Muscle of arm (tissue), 14 donors: ENCODE measurements around the gene WBP1. TPM values are rescaled to one million over a fixed set of nuclear protein-coding genes. Genes with fewer than 3 reads are reported as not detected.
"Not testable (repeated sequence)": the region's sequence is repeated elsewhere in the genome, so short reads cannot be mapped to it uniquely, and the experiment has no call there.

Experiments
- DNase-seq: peaks from one replicate; pipeline ENCODE4 v3.0.0-alpha.2; 2013
- long read RNA-seq, 11 donors: transcript quantifications; one replicate each; lab custom pipeline, GENCODE V29; 2026
- polyA plus RNA-seq, 12 donors: library from polyadenylated mRNA; unstranded; fragments of 120-200 nt; gene quantifications; one replicate each; pipeline ENCODE4 v1.2.1, GENCODE V29; 2013; ENCODE audit not compliant: insufficient read length in 12 of 12

The WBP1 gene
- 10 to 100 TPM in 11 of 12 donors, not detected in 1; 41.4 to 76.6 (median 52.2) TPM for polyA plus RNA-seq
- long read RNA-seq, donor 1, transcript WBP1-212 (3 exons, 919 nt) = minor isoform, 5 of 48 reads
- long read RNA-seq, donor 1, transcript WBP1-201 (4 exons, 1,294 nt) = major isoform, 17 of 48 reads
- long read RNA-seq, donor 1, partial matches to known transcripts = 18 of 48 reads
- long read RNA-seq, donor 1, other reads (novel, unspliced or antisense) = 0 of 48 reads
- long read RNA-seq, donor 2, transcript WBP1-201 (4 exons, 1,294 nt) = major isoform, 13 of 27 reads
- long read RNA-seq, donor 2, partial matches to known transcripts = 11 of 27 reads
- long read RNA-seq, donor 2, other reads (novel, unspliced or antisense) = 0 of 27 reads
- long read RNA-seq, donor 3, partial matches to known transcripts = 0 of 7 reads
- long read RNA-seq, donor 3, other reads (novel, unspliced or antisense) = 0 of 7 reads
- long read RNA-seq, donor 4, transcript WBP1-201 (4 exons, 1,294 nt) = major isoform, 5 of 8 reads
- long read RNA-seq, donor 4, partial matches to known transcripts = 0 of 8 reads
- long read RNA-seq, donor 4, other reads (novel, unspliced or antisense) = 0 of 8 reads
- long read RNA-seq, donor 5, transcript WBP1-201 (4 exons, 1,294 nt) = major isoform, 42 of 68 reads
- long read RNA-seq, donor 5, partial matches to known transcripts = 8 of 68 reads
- long read RNA-seq, donor 5, other reads (novel, unspliced or antisense) = 6 of 68 reads
- long read RNA-seq, donor 6, transcript WBP1-201 (4 exons, 1,294 nt) = major isoform, 5 of 12 reads
- long read RNA-seq, donor 6, partial matches to known transcripts = 0 of 12 reads
- long read RNA-seq, donor 6, other reads (novel, unspliced or antisense) = 0 of 12 reads
- long read RNA-seq, donor 7, transcript WBP1-212 (3 exons, 919 nt) = minor isoform, 5 of 19 reads
- long read RNA-seq, donor 7, transcript WBP1-201 (4 exons, 1,294 nt) = major isoform, 10 of 19 reads
- long read RNA-seq, donor 7, partial matches to known transcripts = 0 of 19 reads
- long read RNA-seq, donor 7, other reads (novel, unspliced or antisense) = 0 of 19 reads
- long read RNA-seq, donor 8, transcript WBP1-212 (3 exons, 919 nt) = minor isoform, 5 of 32 reads
- long read RNA-seq, donor 8, transcript WBP1-201 (4 exons, 1,294 nt) = major isoform, 16 of 32 reads
- long read RNA-seq, donor 8, partial matches to known transcripts = 5 of 32 reads
- long read RNA-seq, donor 8, other reads (novel, unspliced or antisense) = 0 of 32 reads
- long read RNA-seq, donor 9, transcript WBP1-209 (3 exons, 847 nt) = minor isoform, 5 of 27 reads
- long read RNA-seq, donor 9, transcript WBP1-201 (4 exons, 1,294 nt) = major isoform, 12 of 27 reads
- long read RNA-seq, donor 9, partial matches to known transcripts = 7 of 27 reads
- long read RNA-seq, donor 9, other reads (novel, unspliced or antisense) = 0 of 27 reads
- long read RNA-seq, donor 10, transcript WBP1-201 (4 exons, 1,294 nt) = major isoform, 11 of 18 reads
- long read RNA-seq, donor 10, partial matches to known transcripts = 0 of 18 reads
- long read RNA-seq, donor 10, other reads (novel, unspliced or antisense) = 0 of 18 reads
- long read RNA-seq, donor 11, transcript WBP1-212 (3 exons, 919 nt) = minor isoform, 6 of 24 reads
- long read RNA-seq, donor 11, transcript WBP1-201 (4 exons, 1,294 nt) = major isoform, 15 of 24 reads
- long read RNA-seq, donor 11, partial matches to known transcripts = 0 of 24 reads
- long read RNA-seq, donor 11, other reads (novel, unspliced or antisense) = 0 of 24 reads

DNA sequence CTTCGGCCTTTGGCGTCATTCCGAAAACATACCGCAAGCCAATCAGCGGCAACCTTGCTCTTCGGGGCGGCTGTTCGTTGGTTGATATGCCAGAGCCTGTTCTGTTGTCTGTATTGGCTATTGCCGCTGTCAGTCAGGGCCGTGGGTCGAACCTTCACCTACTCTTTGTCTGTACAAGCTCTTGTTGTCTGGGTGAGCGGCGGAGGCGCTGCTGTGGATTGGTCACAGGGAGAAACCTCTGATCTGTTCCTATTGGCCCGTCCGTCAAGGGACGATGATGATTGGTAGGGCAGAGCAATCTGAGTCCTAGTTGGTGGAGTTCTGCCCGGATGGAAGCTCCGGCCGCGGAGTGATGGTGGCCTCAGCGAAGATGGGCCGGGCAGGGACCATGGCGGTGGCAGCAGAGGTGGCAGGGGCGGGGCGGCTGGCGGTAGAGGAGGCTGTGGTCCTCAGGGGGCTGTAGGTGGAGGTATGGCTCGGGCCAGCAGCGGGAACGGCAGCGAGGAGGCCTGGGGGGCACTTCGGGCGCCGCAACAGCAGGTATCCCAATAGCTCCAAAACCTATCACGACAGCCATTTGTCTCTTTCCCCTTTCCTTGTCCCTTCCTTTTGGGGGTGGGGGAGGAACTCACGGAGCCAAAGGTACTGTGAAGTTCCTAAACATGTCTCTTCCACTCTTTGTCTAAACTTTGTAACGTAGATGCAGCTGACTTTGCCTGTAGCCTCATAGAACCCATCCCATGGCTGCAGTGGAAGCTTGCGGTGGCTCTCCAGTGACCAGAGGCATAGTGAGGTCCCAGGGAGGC is at the start of gene WBP1:
Gene WBP1 (plus strand): TSS at position 307 of the 806 bp plus-strand sequence. CDS start 165 bp downstream, at position 472.
- DNase-seq = peak; percentile 100

- peak; percentile 78 for DNase-seq
These were observed 45.1 kb upstream of the WBP1 start for GRCh38 chr2:74413001-74413698.

DNA sequence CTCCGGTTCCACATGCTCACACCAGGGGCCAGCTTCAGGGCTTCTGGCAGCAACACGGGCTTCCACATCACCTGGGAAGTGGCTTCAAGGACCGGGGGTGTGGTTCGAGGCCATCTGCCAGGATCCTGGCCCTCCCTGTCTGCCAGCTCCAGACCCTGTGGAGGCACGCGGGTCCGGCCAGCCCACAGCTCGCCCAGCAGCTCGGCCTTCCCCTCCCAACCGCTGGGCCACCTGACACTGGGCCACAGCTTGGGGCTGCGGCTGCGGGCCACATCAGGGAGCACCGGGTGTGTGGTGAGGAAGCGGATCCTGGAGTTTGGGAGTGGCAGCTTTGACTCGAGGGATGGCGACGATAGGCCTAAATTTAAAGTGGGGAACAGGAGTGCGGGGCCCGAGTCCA is 43.8 kb upstream of the WBP1 start:
- no peak for DNase-seq

GRCh38 chr2:74414881-74415761 is 43.1 kb upstream of the WBP1 start:
- peak; percentile 61 for DNase-seq

- no peak for DNase-seq
These were observed 42.4 kb upstream of the WBP1 start for GRCh38 chr2:74415762-74416395.

DNA sequence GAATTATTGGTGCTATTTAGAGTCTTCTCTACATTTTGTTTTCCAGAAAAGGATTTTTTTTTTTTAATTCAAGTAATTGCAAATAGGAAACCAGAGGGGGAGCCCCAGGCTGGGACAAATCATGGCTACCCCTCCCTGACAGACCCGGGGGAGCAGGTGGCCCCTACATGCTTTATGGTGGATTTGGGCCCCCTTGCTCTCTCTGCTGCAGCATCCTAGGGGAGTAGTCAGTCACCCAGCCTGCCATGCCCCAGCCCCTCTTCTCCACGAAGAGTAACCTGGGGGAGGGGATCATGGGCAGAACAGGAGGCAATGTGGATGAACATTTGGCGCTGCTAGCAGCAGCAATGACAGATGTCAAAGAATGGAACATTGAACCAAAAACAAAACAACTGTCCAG is 41.5 kb upstream of the WBP1 start:
- DNase-seq = no peak

GRCh38 chr2:74417197-74417596 is 41.0 kb upstream of the WBP1 start:
- no peak for DNase-seq

- DNase-seq = no peak
These were observed 40.5 kb upstream of the WBP1 start for GRCh38 chr2:74417763-74418162.

DNA sequence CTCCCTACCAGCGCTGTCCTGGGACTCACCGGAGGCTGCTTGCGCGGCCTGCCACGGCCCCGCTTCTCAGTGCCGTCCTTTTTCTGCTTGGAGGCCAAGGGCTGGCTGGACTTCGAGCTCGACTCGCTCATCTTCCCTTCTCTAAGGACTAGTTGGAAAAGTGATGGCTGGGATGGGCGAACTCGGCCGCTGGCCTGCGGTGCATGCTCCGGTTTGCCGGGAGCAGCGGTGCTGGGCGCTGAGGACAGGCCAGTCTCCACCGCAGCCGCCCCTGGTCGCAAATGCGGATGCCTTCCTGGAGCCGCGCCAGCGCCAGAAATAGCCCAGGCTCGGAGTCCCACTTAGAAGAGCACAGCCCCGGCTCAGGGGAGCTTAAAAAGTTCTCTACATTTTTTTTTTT is 39.9 kb upstream of the WBP1 start:
- no peak for DNase-seq

GRCh38 chr2:74419345-74419744 is 38.9 kb upstream of the WBP1 start:
- no peak for DNase-seq

GRCh38 chr2:74420006-74420405 is 38.2 kb upstream of the WBP1 start:
- DNase-seq = no peak

DNA sequence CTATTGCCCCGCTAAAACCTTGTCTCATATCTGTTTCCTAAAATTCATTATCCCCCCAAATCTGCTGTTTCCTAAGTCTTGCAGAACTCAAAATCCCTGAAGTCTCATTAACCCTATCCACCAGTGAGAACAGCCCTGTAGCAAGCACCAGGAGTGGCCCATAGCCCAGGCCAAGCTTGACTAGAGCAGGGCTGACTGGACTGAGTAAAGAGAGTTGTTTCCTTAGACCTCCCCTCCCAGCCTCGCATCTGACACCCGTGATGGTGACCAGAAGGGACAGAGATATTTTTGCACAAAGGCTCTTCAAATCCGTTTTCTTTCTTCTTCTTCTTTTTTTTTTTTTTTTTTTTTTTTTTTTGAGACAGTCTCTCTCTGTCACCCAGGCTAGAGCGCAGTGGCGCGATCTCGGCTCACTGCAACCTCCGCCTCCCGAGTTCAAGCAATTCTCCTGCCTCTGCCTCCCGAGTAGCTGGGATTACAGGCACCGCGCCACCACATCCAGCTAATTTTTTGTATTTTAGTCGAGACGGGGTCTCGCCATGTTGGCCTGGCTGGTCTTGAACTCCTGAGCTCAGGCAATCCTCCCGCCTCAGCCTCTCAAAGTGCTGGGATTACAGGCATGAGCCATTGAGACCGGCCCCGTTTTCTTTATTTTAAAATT is 37.7 kb upstream of the WBP1 start:
- not testable (repeated sequence) for DNase-seq

DNA sequence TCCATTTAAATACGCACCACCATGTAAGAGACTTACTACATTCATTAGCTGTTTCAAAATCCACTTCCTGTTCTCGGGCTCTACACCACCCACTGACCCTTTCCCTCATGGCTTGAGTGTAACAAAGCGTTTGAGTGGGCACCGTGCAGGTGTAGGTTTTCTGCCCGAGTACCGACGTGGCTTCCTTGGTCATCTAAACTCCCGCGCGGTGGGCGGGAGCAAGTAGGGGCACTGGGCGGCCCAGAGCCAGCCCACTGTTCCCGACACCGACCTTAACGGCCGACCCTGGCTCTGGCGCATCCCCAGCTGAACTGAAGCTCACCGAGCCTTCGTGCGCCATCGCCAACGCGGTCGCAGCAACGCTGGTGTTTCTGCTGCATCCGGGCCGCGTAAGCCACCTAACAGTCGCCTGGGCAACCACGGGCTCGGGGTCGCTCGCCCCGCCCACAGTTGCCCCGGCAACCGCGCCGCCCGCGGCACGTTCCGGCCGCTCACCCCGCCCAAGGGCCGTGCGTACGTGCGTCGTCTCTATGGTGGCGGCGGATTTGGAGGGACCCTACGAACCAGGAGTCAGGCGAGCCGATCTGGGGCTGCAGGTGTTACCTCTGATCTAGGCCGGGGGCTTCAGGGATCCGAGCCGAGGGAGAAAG is 36.9 kb upstream of the WBP1 start, which contains the start of the genes C2orf81 and WDR54:
Gene C2orf81 (minus strand): TSS at position 399 of the 650 bp plus-strand sequence. CDS start 59 bp downstream, at position 340.
Gene WDR54 (plus strand): TSS at position 510 of the 650 bp plus-strand sequence. CDS start 424 bp downstream, outside the sequence.
- peak; percentile 83 for DNase-seq

- DNase-seq = no peak
These were observed 34.8 kb upstream of the WBP1 start for GRCh38 chr2:74423231-74424095.
